ENCODE measurements around the gene HUNK.

Gene HUNK

GRCh38 chr21:31898933-31899630 is 26.3 kb downstream of the HUNK start:
- no peak for DNase-seq

GRCh38 chr21:31900121-31900895 is 27.5 kb downstream of the HUNK start:
- no peak for DNase-seq

GRCh38 chr21:31901315-31901714 is 28.5 kb downstream of the HUNK start:
- no peak for DNase-seq

- no peak for DNase-seq
These were observed 29.6 kb downstream of the HUNK start for GRCh38 chr21:31902438-31902837.

- DNase-seq = no peak
These were observed 31.1 kb downstream of the HUNK start for GRCh38 chr21:31903896-31904295.

- no peak for DNase-seq
These were observed 33.0 kb downstream of the HUNK start for GRCh38 chr21:31905503-31906451.

- DNase-seq = no peak
These were observed 35.5 kb downstream of the HUNK start for GRCh38 chr21:31908106-31909031.

GRCh38 chr21:31909153-31910073 is 36.6 kb downstream of the HUNK start:
- DNase-seq = no peak

GRCh38 chr21:31910074-31910470 is 37.3 kb downstream of the HUNK start:
- DNase-seq = no peak

- no peak for DNase-seq
These were observed 38.5 kb downstream of the HUNK start for GRCh38 chr21:31911138-31911907.

- DNase-seq = no peak
These were observed 39.7 kb downstream of the HUNK start for GRCh38 chr21:31912501-31912900.

- DNase-seq = no peak
These were observed 40.4 kb downstream of the HUNK start for GRCh38 chr21:31913182-31913608.

GRCh38 chr21:31914472-31914871 is 41.7 kb downstream of the HUNK start:
- DNase-seq = no peak

GRCh38 chr21:31915566-31915965 is 42.7 kb downstream of the HUNK start:
- DNase-seq = no peak

GRCh38 chr21:31917108-31917507 is 44.3 kb downstream of the HUNK start:
- DNase-seq = no peak

GRCh38 chr21:31918250-31918775 is 45.5 kb downstream of the HUNK start:
- DNase-seq = no peak

GRCh38 chr21:31920275-31920674 is 47.5 kb downstream of the HUNK start:
- no peak for DNase-seq

- DNase-seq = no peak
These were observed 48.3 kb downstream of the HUNK start for GRCh38 chr21:31921079-31921478.

- no peak for DNase-seq
These were observed 50.1 kb downstream of the HUNK start for GRCh38 chr21:31922881-31923280.

GRCh38 chr21:31923756-31924155 is 50.9 kb downstream of the HUNK start:
- no peak for DNase-seq
